HCT116 (cell line): ENCODE measurements around the gene PDCD6IP. TPM values are rescaled to one million over a fixed set of nuclear protein-coding genes. Genes with fewer than 3 reads are reported as not detected.

Source experiments
- ATAC-seq: fragments of 200-7000 bp; cut with Tn5 transposase; 2 replicates; pipeline ENCODE4 v1.9.1; 2020; ENCODE audit warnings: mild to moderate bottlenecking, moderate library complexity
- BruUV-seq: library from RNA; stranded (reverse); fragments of 400-500 nt; replicated peaks from 2 replicates; lab custom pipeline; 2021; lab: Mats Ljungman, UMichigan
- CTCF ChIA-PET: fragments of 300-600 bp; sonication (Branson Sonifier 250); formaldehyde crosslinking; loops from one replicate; lab custom pipeline; 2021; ENCODE audit warnings: antibody characterized with exemption; lab: Charles Lee
- POLR2A ChIA-PET: fragments of 300-600, 350-600 bp; sonication (Branson Sonifier 250); formaldehyde crosslinking; loops from one replicate; lab custom pipeline; 2021; ENCODE audit warnings: antibody characterized with exemption; lab: Charles Lee
- RAD21 ChIA-PET, 2 experiments: fragments of 300-600 bp; sonication (Branson Sonifier 250); formaldehyde crosslinking; loops; one replicate each; lab custom pipeline; 2023; ENCODE audit warnings: low total read pairs in 2 of 2; ENCODE audit not compliant: uncharacterized antibody in 2 of 2, unreplicated experiment in 2 of 2, low non-redundant PET in 1 of 2; lab: Charles Lee
- DNase-seq: peaks from one replicate; pipeline ENCODE4 v3.0.0-alpha.2; 2010; ENCODE audit warnings: low read depth, low spot score
- H2AFZ ChIP-seq: fragments of 200-600 bp; shearing (Covaris generic), sonication (generic); 2 replicates; pipeline ENCODE4 v1.6.1; 2017; ENCODE audit warnings: low read depth, mixed run types, mixed read lengths, antibody characterized with exemption, low read length; ENCODE audit not compliant: poor library complexity, severe bottlenecking
- H3K27ac ChIP-seq: 2 replicates; pipeline ENCODE4 v1.5.1; 2012; ENCODE audit warnings: low read depth, low read length
- H3K27me3 ChIP-seq: fragments of 200-600 bp; sonication (generic); 2 replicates; pipeline ENCODE4 v1.6.1; 2016; ENCODE audit warnings: mixed run types, low read length, mixed read lengths; ENCODE audit not compliant: insufficient read depth
- H3K36me3 ChIP-seq, 2 experiments: fragments of 200-500 bp in 1 of 2; fragments of 200-600 bp in 1 of 2; sonication (Bioruptor generic) in 1 of 2; sonication (generic) in 1 of 2; 2 replicates each; pipeline versions ENCODE4 v1.5.1 to v1.6.1; 2014 to 2016; ENCODE audit warnings: low read length in 2 of 2, inconsistent platforms in 1 of 2, mixed read lengths in 1 of 2, mixed run types in 1 of 2; ENCODE audit not compliant: insufficient read depth in 2 of 2, control insufficient read depth in 1 of 2
- H3K4me1 ChIP-seq, 2 experiments: fragments of 200-600 bp in 1 of 2; sonication (generic) in 1 of 2; 2 replicates each; pipeline versions ENCODE4 v1.5.1 to v1.6.1; 2012 to 2017; ENCODE audit warnings: low read length in 2 of 2, inconsistent platforms in 1 of 2, mild to moderate bottlenecking in 1 of 2, mixed read lengths in 1 of 2, mixed run types in 1 of 2, moderate library complexity in 1 of 2; ENCODE audit not compliant: insufficient read depth in 2 of 2, control insufficient read depth in 1 of 2
- H3K4me2 ChIP-seq: fragments of 200-600 bp; sonication (generic); 2 replicates; pipeline ENCODE4 v1.6.1; 2017; ENCODE audit warnings: mixed run types, low read length, mixed read lengths
- H3K4me3 ChIP-seq, 2 experiments: fragments of 200-600 bp in 1 of 2; sonication (generic) in 1 of 2; replicated peaks in 1 of 2; 2 replicates each; pipeline ENCODE4 v1.5.1; 2011 to 2016; ENCODE audit warnings: low read length in 2 of 2, control low read depth in 1 of 2, low read depth in 1 of 2, mild to moderate bottlenecking in 1 of 2, mixed read lengths in 1 of 2, mixed run types in 1 of 2
- H3K79me2 ChIP-seq: fragments of 200-600 bp; sonication (generic); 2 replicates; pipeline ENCODE4 v1.6.1; 2017; ENCODE audit warnings: mild to moderate bottlenecking, mixed run types, low read length, moderate library complexity, mixed read lengths; ENCODE audit not compliant: insufficient read depth
- H3K9ac ChIP-seq: fragments of 200-600 bp; sonication (generic); 2 replicates; pipeline ENCODE4 v1.6.1; 2016; ENCODE audit warnings: low read length, mixed read lengths
- H3K9me2 ChIP-seq: fragments of 200-600 bp; sonication (generic), shearing (Covaris generic); 2 replicates; pipeline ENCODE4 v1.6.1; 2017; ENCODE audit warnings: mixed run types, mild to moderate bottlenecking, moderate library complexity; ENCODE audit not compliant: insufficient read depth
- H3K9me3 ChIP-seq, 2 experiments: fragments of 200-500 bp in 1 of 2; fragments of 200-600 bp in 1 of 2; sonication (Bioruptor generic) in 1 of 2; sonication (generic) in 1 of 2; 2 replicates each; pipeline ENCODE4 v1.6.1; 2014 to 2017; ENCODE audit warnings: low read length in 2 of 2, mixed read lengths in 2 of 2, inconsistent platforms in 1 of 2, low read depth in 1 of 2, mild to moderate bottlenecking in 1 of 2, mixed run types in 1 of 2, moderate library complexity in 1 of 2; ENCODE audit not compliant: control insufficient read depth in 1 of 2, insufficient read depth in 1 of 2
- H4K20me1 ChIP-seq: fragments of 200-600 bp; sonication (generic), shearing (Covaris generic); 2 replicates; pipeline ENCODE4 v1.6.1; 2017; ENCODE audit warnings: mixed run types, mild to moderate bottlenecking, moderate library complexity; ENCODE audit not compliant: insufficient read depth
- EZH2 ChIP-seq: fragments of 200-600 bp; sonication (generic); IDR thresholded peaks from 2 replicates; pipeline ENCODE4 v1.6.1; 2017; ENCODE audit warnings: antibody characterized with exemption, mixed run types
- JUND ChIP-seq: IDR thresholded peaks from 2 replicates; pipeline ENCODE4 v1.6.1; 2012
- POLR2A ChIP-seq: IDR thresholded peaks from 2 replicates; pipeline ENCODE4 v1.7.0; 2011; ENCODE audit warnings: borderline replicate concordance; ENCODE audit not compliant: insufficient read depth, insufficient read length; ENCODE audit errors: extremely low read depth
- POLR2AphosphoS5 ChIP-seq: IDR thresholded peaks from 2 replicates; pipeline ENCODE4 v1.6.1; 2011; ENCODE audit warnings: mild to moderate bottlenecking, low read depth, low read length, moderate library complexity
- SIN3A ChIP-seq: IDR thresholded peaks from 2 replicates; pipeline ENCODE4 v1.6.1; 2012; ENCODE audit warnings: low read depth
- SP1 ChIP-seq: IDR thresholded peaks from 2 replicates; pipeline ENCODE4 v1.6.1; 2012; ENCODE audit warnings: low read depth
- YY1 ChIP-seq: IDR thresholded peaks from 2 replicates; pipeline ENCODE4 v1.6.1; 2011; ENCODE audit warnings: low read length, low read depth, moderate library complexity, mild to moderate bottlenecking; ENCODE audit not compliant: insufficient replicate concordance; ENCODE audit errors: extremely low read depth
- intact Hi-C: fragments of 100-400 bp; cut with micrococcal nuclease; formaldehyde crosslinking; loops from 2 replicates; pipeline ENCODE4 v1.10.0; 2022
- total RNA-seq: library from RNA; stranded (reverse); gene quantifications from one replicate; pipeline ENCODE4 v1.2.1, GENCODE V29; 2021; ENCODE audit not compliant: unreplicated experiment

Gene PDCD6IP
- total RNA-seq, 1 experiment from 2014 or later, result 241 TPM

DNA sequence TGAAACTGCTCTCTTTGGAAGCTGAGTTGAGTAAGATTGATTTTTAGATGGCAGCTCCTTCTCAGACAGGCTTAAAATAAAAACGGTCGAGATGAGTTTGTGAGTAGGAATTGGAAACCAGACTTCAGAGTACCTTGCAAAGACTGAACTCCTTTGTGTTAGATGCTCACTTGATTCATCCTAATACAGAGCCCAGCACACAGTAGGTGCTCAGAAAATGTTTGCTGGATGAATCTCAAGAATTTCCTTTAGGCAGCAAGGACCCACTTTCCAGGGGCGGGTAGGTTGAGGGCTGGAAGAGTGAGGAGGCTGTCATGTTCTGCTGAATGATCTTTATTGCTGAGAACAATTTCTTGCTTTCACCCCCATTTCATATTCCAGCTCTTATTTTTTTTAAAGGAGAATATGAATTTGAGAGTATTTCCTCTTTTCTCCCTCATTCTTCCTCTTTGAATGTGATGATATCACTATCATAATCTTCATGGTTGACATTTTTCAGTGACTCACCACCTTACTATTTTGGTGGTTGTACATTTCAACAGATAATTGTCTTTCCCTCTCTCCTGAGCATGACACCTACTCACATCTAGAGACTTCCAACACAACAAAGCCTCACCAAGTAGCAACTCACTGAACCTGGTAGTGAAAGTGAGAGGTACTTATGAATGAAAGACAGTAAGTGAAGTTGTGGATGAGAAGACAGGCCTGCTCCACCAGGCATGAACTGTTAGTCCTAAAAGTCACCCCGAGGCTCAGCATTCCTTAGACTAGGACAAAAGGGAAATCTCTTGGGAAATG is 113.3 kb downstream of the PDCD6IP start:
- H2AFZ ChIP-seq, result no peak overlapping the region
- H3K36me3 ChIP-seq, result no peaks in the 10 kb centered on the region
- no peak overlapping the region for H3K4me3 ChIP-seq
- no peaks in the 10 kb centered on the region for H3K9me2 ChIP-seq
- TF ChIP-seq JUND, result peak; percentile 28; the same call in 1 of the 2 replicates
- no peak for TF ChIP-seq POLR2A
- H3K9ac ChIP-seq, result no peak overlapping the region
- BruUV-seq, result no TSS peak
- no peak overlapping the region for H3K27ac ChIP-seq
- ATAC-seq, result no peak
- DNase-seq, result peak; percentile 0
- no peaks in the 10 kb centered on the region for H3K9me3 ChIP-seq
- RAD21 ChIA-PET, result no interaction called here
- CTCF ChIA-PET, result no interaction called here
- H3K4me1 ChIP-seq, result peaks cover 0 to 11% of the 10 kb centered on the region in 2 experiments; a peak in 2 of 4 replicates
- H3K27me3 ChIP-seq, result peaks cover 7% of the 10 kb centered on the region; the same call in 1 of the 2 replicates
- no peaks in the 10 kb centered on the region for H3K79me2 ChIP-seq
- intact Hi-C loops, result no loop called here
- POLR2A ChIA-PET, result no interaction called here
- H3K4me2 ChIP-seq, result peak overlapping the region; percentile 47
- no peaks in the 10 kb centered on the region for H4K20me1 ChIP-seq

DNA sequence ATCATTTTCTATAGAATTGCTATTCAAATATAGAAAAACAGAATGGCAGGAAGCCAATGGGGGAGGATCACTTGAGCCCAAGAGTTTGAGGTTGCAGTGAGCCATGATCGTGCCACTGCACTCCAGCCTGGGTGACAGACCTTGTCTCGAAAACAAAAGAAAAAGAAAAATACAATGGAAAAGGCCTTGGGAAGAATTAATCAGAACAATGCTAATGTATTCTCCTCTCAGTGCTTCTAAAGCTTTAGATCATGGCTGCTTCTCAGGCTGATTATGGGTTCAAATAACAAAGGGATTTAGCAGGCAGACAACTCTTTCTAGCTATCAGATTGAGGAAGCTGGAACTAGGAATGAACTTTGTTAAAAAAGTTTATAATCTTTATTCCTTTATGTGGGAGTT is 115.8 kb downstream of the PDCD6IP start:
- ChIA-PET POLR2A (no interaction called here), CTCF (no interaction called here), RAD21 (no interaction called here)
- Histone ChIP-seq H3K27ac (no peak overlapping the region), H3K9me2 (no peaks in the 10 kb centered on the region), H2AFZ (no peak overlapping the region), H3K27me3 (peaks cover 7% of the 10 kb centered on the region; the same call in 1 of the 2 replicates), H3K79me2 (no peaks in the 10 kb centered on the region), H3K9me3 (no peaks in the 10 kb centered on the region), H3K4me2 (no peak overlapping the region), H3K4me3 (no peak overlapping the region), H3K36me3 (no peaks in the 10 kb centered on the region), H3K4me1 (peaks cover 0 to 11% of the 10 kb centered on the region in 2 experiments; a peak in 2 of 4 replicates), H4K20me1 (no peaks in the 10 kb centered on the region), H3K9ac (no peak overlapping the region)
- ATAC-seq (no peak), DNase-seq (no peak)
- intact Hi-C loops, result no loop called here
- BruUV-seq, result no TSS peak
- TF ChIP-seq SIN3A (no peak), POLR2AphosphoS5 (no peak), YY1 (no peak), SP1 (no peak), EZH2 (no peak)
